Tibial nerve (tissue), 4 donors: Measurements from ENCODE around the gene ALKBH8. TPM values are rescaled to one million over a fixed set of nuclear protein-coding genes. Genes with fewer than 3 reads are reported as not detected.
"Not testable (repeated sequence)": the region's sequence is repeated elsewhere in the genome, so short reads cannot be mapped to it uniquely, and the experiment has no call there.

Experiments used
- DNase-seq, 2 donors: peaks; one replicate each; pipeline ENCODE4 v3.0.0-alpha.2; 2019; ENCODE audit warnings: low spot score in 2 of 2
- H3K27ac ChIP-seq, 4 donors: fragments of 200-600 bp; sonication (generic) in 3 of 4; one replicate each; pipeline ENCODE4 v1.5.1; 2017 to 2019; ENCODE audit warnings: mild to moderate bottlenecking in 1 of 4
- H3K27me3 ChIP-seq, 2 donors: fragments of 200-600 bp; sonication (generic) in 1 of 2; one replicate each; pipeline versions ENCODE4 v1.5.1 to v1.6.0; 2017 to 2019
- H3K36me3 ChIP-seq, 3 donors: fragments of 200-600 bp; sonication (generic); one replicate each; pipeline ENCODE4 v1.5.1; 2018 to 2019
- H3K4me1 ChIP-seq, 4 donors: fragments of 200-600 bp; sonication (generic) in 3 of 4; one replicate each; pipeline ENCODE4 v1.5.1; 2017 to 2019
- H3K4me3 ChIP-seq, 4 donors: fragments of 200-600 bp; sonication (generic) in 3 of 4; one replicate each; pipeline ENCODE4 v1.5.1; 2017 to 2019; ENCODE audit warnings: mild to moderate bottlenecking in 1 of 4, moderate library complexity in 1 of 4
- H3K9me3 ChIP-seq, 4 donors: fragments of 200-600 bp; sonication (generic) in 3 of 4; one replicate each; pipeline ENCODE4 v1.5.1; 2017 to 2019
- EP300 ChIP-seq, 2 donors: sonication (generic); formaldehyde crosslinking; IDR thresholded peaks; one replicate each; pipeline ENCODE4 v1.6.1; 2017; ENCODE audit warnings: antibody characterized with exemption in 2 of 2, mild to moderate bottlenecking in 1 of 2
- POLR2A ChIP-seq, 2 donors: fragments of 450-650 bp; IDR thresholded peaks; one replicate each; pipeline ENCODE4 v1.6.1; 2017; ENCODE audit warnings: antibody characterized with exemption in 2 of 2, mild to moderate bottlenecking in 2 of 2, moderate library complexity in 2 of 2
- WGBS, 2 donors: methylation state at CpG; one replicate each; pipeline ENCODE4 v1.1.5; 2018; 5-methylcytosine and 5-hydroxymethylcytosine counted together
- total RNA-seq, 4 donors: library from RNA; depleted of rRNA; stranded (reverse); fragments of >200 nt; gene quantifications; one replicate each; pipeline ENCODE4 v1.1.0, GENCODE V29; 2016
- TF ChIP-seq, protein P1 (sequence below), 5 experiments: fragments of 200-600 bp in 3 of 5; fragments of 450-650 bp in 2 of 5; sonication (generic) in 3 of 5; IDR thresholded peaks; one replicate each; pipeline ENCODE4 v1.5.1; 2016 to 2019; ENCODE audit warnings: antibody characterized with exemption in 5 of 5, mild to moderate bottlenecking in 3 of 5, moderate library complexity in 2 of 5

The ALKBH8 gene
- total RNA-seq, 4 donors from 2014 or later, result 3.6 to 6.3 (median 5.5) TPM

DNA sequence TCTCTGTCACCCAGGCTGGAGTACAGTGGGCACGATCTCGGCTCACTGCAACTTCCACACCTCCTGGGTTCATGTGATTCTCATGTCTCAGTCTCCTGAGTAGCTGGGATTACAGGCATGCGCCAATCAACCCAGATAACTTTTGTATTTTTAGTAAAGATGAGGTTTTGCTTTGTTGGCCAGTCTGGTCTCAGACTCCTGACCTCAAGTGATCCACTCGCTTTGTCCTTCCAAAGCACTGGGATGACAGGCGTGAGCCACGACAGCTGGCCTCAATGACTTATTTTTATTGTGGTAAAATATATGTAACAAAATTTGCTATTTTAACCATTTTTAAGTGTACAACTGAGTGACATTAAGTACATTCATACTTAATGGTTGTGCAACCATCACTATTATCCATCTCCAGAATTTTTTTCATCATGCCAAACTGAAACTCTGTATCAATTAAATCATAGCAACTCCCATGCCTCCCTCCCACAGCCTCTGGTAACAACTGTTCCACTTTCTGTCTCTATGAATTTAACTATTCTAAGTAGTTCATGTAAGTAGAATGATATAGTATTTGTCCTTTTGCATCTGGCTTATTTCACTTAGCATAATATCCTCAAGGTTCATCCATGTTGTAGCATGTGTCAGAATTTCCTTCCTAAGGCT lies 57.2 kb downstream of the ALKBH8 start:
- H3K4me1 ChIP-seq, result no peaks in the 10 kb centered on the region
- DNase-seq, result no peak
- H3K4me3 ChIP-seq, result no peak overlapping the region
- WGBS, 2 donors, result 95 to 98% methylated on average over 6 of the region's 6 CpGs
- no peaks in the 10 kb centered on the region for H3K27me3 ChIP-seq
- TF ChIP-seq POLR2A (IDR thresholded peaks at IDR 0.05) (no peak), EP300 (IDR thresholded peaks at IDR 0.05) (no peak)
- TF ChIP-seq, protein P1, sequence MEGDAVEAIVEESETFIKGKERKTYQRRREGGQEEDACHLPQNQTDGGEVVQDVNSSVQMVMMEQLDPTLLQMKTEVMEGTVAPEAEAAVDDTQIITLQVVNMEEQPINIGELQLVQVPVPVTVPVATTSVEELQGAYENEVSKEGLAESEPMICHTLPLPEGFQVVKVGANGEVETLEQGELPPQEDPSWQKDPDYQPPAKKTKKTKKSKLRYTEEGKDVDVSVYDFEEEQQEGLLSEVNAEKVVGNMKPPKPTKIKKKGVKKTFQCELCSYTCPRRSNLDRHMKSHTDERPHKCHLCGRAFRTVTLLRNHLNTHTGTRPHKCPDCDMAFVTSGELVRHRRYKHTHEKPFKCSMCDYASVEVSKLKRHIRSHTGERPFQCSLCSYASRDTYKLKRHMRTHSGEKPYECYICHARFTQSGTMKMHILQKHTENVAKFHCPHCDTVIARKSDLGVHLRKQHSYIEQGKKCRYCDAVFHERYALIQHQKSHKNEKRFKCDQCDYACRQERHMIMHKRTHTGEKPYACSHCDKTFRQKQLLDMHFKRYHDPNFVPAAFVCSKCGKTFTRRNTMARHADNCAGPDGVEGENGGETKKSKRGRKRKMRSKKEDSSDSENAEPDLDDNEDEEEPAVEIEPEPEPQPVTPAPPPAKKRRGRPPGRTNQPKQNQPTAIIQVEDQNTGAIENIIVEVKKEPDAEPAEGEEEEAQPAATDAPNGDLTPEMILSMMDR (IDR thresholded peaks at IDR 0.05), result no peak
- peaks cover 0 to 49% (median 0%) of the 10 kb centered on the region in 3 donors for H3K36me3 ChIP-seq
- H3K9me3 ChIP-seq, result no peaks in the 10 kb centered on the region
- H3K27ac ChIP-seq, result no peak overlapping the region

DNA sequence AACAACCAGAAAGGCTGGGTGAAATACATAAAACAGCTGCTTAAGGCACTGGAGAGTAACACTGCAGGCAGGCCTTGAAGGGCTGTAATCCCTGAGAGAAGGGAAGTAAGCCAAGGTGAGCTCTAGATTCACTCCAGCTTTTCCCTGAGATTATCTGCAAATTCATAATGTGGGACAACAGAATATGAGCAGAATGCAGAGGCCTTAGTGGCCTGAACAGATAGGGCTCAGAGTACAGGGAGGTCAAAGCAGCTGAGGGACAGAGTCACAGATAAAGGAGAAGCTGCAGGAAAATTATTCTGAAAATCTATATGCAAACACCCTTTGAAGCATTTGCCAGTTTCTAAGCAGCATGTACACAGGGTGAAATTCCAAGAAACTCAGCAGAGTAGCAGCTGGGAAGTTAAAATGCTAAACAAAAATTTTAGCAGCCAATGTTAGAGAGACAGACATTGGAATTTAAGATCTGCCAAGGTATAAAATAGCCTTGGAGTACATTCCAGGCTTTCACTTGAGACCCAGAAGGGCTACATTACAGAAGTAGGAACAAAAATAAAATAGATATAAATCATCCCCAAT lies 59.8 kb downstream of the ALKBH8 start:
- H3K4me1 ChIP-seq, result no peaks in the 10 kb centered on the region

DNA sequence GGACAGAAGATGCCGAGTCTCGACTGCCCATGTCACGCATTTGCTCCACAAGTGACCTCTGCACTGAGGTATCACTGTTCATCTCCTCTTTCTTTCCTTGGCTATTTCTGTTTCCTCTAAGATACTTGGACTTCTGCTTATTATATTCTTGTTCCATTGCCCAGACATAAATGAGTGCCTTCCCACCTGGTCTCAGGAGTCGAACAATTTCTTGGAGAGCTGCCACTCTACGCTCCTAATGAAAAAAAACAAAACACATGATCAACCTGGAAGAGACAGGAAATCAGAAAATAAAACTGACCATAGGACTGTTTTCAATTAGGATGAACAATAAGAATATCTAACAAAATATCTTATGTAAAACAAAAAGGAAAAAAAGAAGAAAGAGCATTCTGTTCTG lies 60.6 kb downstream of the ALKBH8 start:
- TF ChIP-seq, protein P1 (IDR thresholded peaks at IDR 0.05), result no peak
- TF ChIP-seq EP300 (IDR thresholded peaks at IDR 0.05), result no peak
- TF ChIP-seq POLR2A (IDR thresholded peaks at IDR 0.05), result no peak
- 77 to 86% methylated on average over 5 of the region's 5 CpGs for WGBS, 2 donors
- no peaks in the 10 kb centered on the region for H3K27me3 ChIP-seq
- H3K27ac ChIP-seq, result no peak overlapping the region
- peaks cover 0 to 61% (median 2%) of the 10 kb centered on the region in 3 donors for H3K36me3 ChIP-seq
- H3K4me1 ChIP-seq, result no peaks in the 10 kb centered on the region
- H3K4me3 ChIP-seq, result no peak overlapping the region
- no peak for DNase-seq
- H3K9me3 ChIP-seq, result no peaks in the 10 kb centered on the region

More for the DNA sequence above, 59.8 kb downstream of the ALKBH8 start:
- TF ChIP-seq POLR2A (IDR thresholded peaks at IDR 0.05) (no peak), EP300 (IDR thresholded peaks at IDR 0.05) (no peak)
- TF ChIP-seq, protein P1 (IDR thresholded peaks at IDR 0.05), result no peak
- H3K36me3 ChIP-seq, result peaks cover 0 to 66% (median 2%) of the 10 kb centered on the region in 3 donors
- H3K4me3 ChIP-seq, result no peak overlapping the region
- DNase-seq, result no peak
- no peaks in the 10 kb centered on the region for H3K27me3 ChIP-seq
- H3K27ac ChIP-seq, result no peak overlapping the region
- H3K9me3 ChIP-seq, result no peaks in the 10 kb centered on the region

DNA sequence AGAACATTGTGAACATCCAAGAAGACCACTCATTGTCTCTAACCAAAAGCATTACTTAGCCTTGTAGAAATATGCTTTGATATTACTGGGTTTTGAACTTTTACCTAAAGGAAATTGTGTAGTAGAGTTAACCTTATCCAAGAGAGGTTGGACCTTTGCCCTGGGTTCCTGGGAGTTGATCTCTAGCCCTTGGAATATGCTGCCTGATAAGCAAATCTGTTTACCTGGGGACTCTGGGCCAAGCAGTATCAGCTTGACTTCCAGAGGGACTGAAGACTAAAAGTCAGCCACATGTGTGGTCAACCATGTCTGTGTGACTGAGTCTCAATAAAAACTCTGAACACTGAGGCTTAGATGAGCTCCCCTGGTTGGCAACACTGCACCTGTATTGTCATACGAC lies 63.8 kb downstream of the ALKBH8 start:
- H3K36me3 ChIP-seq, result peaks cover 0 to 51% (median 2%) of the 10 kb centered on the region in 3 donors
- no peak overlapping the region for H3K4me3 ChIP-seq
- H3K27ac ChIP-seq, result no peak overlapping the region
- no peaks in the 10 kb centered on the region for H3K4me1 ChIP-seq
- H3K9me3 ChIP-seq, result no peaks in the 10 kb centered on the region
- 100% methylated on average over 1 of the region's 1 CpG for WGBS, 2 donors
- DNase-seq, result no peak
- H3K27me3 ChIP-seq, result no peaks in the 10 kb centered on the region
- TF ChIP-seq EP300 (IDR thresholded peaks at IDR 0.05), result no peak
- no peak for TF ChIP-seq POLR2A (IDR thresholded peaks at IDR 0.05)
- TF ChIP-seq, protein P1 (IDR thresholded peaks at IDR 0.05), result no peak

DNA sequence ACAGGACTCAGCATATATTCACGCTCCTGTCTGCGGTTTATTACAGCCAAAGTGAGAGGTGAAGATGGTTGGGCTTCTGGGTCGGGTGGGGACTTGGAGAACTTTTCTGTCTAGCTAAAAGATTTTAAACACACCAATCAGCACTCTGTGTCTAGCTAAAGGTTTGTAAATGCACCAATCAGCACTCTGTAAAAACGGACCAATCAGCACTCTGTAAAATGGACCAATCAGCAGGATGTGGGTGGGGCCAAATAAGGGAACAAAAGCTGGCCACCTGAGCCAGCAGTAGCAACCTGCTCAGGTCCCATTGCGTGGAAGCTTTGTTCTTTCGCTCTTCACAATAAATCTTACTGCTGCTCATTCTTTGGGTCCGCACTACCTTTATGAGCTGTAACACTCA lies 68.2 kb downstream of the ALKBH8 start:
- H3K4me3 ChIP-seq, H3K27me3 ChIP-seq, DNase-seq, H3K4me1 ChIP-seq, H3K27ac ChIP-seq, H3K9me3 ChIP-seq: not testable (repeated sequence)
- WGBS, 2 donors, result 94 to 97% methylated on average over 7 of the region's 7 CpGs
- H3K36me3 ChIP-seq, result peaks cover 0 to 17% (median 2%) of the 10 kb centered on the region in 3 donors
